Islet of Langerhans (tissue), 1 donor: ENCODE results near the gene HTR2A.
"Not testable (repeated sequence)": the region's sequence is repeated elsewhere in the genome, so short reads cannot be mapped to it uniquely, and the experiment has no call there.

Experiments
- FAIRE-seq: peaks from one replicate; lab custom pipeline; 2011; peaks lifted over from hg19 to GRCh38; lab: Jason Lieb, UNC

HTR2A gene

GRCh38 chr13:46804921-46805320, 91.9 kb downstream of the HTR2A start:
- not testable (repeated sequence) for FAIRE-seq

DNA sequence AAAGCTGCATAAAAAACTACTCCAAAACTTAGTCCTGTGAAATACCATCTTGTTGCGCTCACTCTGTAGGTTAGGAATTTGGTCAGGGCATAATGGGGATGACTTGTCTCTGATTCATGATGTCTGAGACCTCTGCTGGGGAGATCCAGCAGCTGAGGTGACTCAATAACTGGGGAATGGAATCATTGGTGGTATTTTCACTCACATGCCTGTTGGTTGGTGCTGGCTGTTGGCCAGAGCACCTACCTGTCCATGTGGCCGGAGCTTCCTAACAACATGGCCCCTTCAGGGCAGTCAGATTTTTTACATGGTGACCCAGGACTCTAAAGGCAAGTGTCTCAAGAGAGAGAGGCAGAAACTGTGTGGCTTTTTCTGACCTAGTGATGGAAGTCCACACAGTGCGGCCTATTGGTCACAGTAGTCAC, 92.5 kb downstream of the HTR2A start:
- FAIRE-seq, result no peak

- no peak for FAIRE-seq
Observed at GRCh38 chr13:46803586-46803985, 93.3 kb downstream of the HTR2A start.

DNA sequence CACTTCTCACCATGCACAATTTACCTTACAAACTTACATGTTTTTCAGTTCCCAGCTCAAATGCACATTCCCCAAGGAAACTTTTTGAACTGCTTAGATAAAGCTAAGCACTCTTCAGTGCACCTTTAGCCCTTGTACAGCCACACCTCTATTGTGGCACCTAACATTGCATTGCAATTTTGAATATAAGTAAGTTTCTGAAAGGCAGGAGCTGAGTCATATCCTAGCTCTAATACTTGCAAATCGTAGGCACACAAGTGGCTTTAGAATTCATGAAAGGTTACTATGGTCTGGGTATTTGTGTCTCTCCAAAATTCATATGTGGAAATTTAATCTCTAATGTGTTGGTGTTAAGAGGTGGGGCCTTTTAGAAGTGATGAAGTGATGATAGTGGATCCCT, 95.0 kb downstream of the HTR2A start:
- no peak for FAIRE-seq

DNA sequence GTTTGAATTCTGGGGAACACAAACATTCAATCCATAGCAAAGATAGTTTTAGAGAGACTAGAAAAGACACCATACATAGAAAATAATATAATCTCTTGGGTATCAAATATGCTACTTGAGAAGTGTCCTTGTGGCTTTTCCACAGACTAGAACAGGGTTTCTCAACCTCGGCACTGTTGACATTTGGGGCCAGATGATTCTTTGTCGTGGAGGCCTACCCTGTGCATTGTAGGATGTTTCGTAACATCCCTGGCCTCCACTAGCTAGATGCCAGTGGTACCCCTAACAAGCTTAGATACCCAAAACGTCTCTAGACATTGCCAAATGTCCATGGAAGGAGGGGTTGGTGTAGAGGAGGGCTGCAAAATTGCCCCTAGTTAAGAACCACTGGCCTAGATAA, 97.7 kb downstream of the HTR2A start:
- FAIRE-seq, result no peak

DNA sequence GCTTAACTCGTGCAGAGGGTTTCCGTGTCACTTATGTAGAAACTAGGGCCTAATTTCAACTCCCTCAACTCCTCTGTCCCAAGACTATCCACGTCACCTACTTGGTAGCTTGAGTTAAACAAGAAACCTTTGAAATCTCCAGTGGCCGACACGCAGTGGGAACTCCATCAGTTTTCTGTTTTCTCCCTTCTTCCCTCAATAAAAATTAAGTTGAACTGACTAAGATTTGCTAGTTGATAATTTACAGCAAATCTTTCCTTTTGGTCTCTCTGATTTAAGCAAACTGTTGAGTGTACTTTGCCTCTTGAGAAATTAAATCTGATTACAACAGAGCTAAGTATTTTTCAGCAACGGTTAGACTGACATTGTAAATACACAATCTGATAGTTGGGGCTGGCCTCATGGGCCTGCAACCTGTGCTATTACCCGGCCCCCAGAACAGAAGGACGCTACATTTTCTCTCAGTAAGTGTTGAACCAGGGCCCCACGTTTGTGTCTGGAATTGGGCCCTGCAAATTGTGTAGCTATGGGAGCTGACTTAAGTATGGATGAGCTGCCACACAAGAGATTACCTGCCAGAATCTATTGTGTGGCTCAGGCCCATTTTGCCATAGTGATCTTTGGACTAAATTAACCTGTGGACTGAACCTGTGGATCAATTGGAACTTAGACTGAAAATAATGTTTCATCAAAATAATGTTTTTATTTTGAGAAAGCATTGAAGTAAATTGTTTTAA, 99.2 kb downstream of the HTR2A start:
- no peak for FAIRE-seq

GRCh38 chr13:46796515-46797474, 100.1 kb downstream of the HTR2A start, which contains the start of gene ESD:
ESD (minus strand) TSS chr13:46797161; CDS start chr13:46791413, 5,748 bp downstream.
- no peak for FAIRE-seq

DNA sequence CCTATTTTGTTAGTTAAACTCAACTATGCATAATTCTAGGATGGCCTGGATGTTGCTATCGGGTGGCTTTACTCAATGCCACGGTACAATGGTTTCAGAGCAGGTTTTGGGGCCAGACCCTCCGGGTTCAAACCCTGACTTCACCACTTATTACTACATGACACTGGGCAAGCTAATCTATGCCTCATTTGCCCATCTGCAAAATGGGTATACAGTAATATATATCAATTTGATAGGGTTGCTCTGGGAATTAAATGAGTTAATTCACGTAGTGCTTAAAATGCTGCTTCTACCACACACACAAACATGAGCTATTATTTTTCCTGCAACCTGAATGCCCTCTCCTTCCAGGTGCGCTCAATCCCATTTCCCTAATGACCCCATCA, 100.7 kb downstream of the HTR2A start:
- FAIRE-seq, result no peak

DNA sequence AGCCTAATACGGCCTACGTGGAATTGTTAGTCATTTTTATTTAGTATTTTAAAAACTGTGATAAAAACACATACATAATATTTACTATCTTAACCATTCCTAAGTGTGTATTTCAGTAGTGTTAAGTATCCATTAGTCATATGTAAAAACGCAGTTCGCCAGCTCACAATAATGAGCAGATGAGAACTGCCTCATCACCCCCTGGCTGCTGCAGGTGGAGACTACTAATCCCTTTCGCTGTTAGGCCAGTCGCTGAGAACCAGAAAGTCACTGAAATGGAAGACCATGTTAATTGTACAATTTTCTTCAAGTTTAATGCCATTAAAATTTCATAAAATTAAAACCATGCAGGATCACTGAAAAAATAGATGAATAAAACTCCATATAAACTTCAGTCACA, 101.5 kb downstream of the HTR2A start:
- FAIRE-seq, result no peak

DNA sequence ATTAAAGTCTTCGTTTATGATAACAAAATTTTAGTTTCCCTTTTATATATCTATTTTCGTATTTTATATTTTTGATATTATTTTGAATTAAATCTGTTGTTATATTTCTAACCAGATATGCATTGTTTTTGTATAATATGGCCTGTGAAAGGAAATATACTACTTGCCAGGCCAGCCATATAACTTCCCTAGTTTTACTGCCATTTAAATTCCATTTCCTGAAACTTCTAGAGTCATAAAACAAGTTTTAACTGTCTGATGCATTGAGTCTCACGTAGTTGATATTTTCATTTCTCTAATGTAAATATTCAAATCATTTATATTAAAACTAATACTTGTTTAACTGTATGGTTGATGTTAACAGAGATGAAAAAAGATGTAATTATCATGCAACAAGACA, 113.3 kb downstream of the HTR2A start:
- no peak for FAIRE-seq

GRCh38 chr13:46782691-46783090, 114.2 kb downstream of the HTR2A start:
- no peak for FAIRE-seq

DNA sequence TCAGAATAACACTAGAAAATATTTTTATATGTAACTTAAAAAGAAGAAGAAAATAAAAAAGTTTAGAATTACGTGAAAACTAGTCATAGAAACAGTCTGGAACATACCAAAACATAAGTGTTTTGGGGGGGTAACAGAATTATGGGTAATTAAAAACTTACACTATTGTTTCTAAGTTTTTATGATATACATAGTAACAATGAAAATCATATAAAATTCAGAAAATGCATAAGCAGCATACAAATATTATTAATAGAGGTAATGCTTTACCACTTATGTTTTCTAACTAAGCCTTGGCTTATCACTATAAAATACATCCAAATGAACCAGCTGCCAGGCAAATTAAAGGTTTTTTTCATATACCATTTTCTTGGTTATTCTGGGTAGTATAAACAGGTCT, 114.8 kb downstream of the HTR2A start:
- FAIRE-seq, result peak; percentile 30
